Right atrium auricular region (tissue), 2 donors: Measurements from ENCODE around the gene PMIS2. TPM values are rescaled to one million over a fixed set of nuclear protein-coding genes. Genes with fewer than 3 reads are reported as not detected.

Source experiments
- DNase-seq: peaks from one replicate; pipeline ENCODE4 v3.0.0-alpha.2; 2019; ENCODE audit warnings: low spot score
- H3K27ac ChIP-seq, 2 donors: fragments of 200-600 bp; sonication (generic); 1 replicate in 1 of 2; 2 replicates in 1 of 2; pipeline ENCODE4 v1.5.1; 2016 to 2019
- H3K27me3 ChIP-seq, 2 donors: fragments of 200-600 bp; sonication (generic); one replicate each; pipeline versions ENCODE4 v1.5.1 to v1.6.0; 2017 to 2019
- H3K36me3 ChIP-seq: fragments of 200-600 bp; sonication (generic); one replicate; pipeline ENCODE4 v1.5.1; 2016
- H3K4me1 ChIP-seq, 2 donors: fragments of 200-600 bp; sonication (generic); one replicate each; pipeline versions ENCODE4 v1.5.1 to v1.6.0; 2017 to 2019
- H3K4me3 ChIP-seq, 2 donors: fragments of 200-600 bp; sonication (generic); 1 replicate in 1 of 2; 2 replicates in 1 of 2; pipeline ENCODE4 v1.5.1; 2017 to 2019; ENCODE audit warnings: mild to moderate bottlenecking in 1 of 2, moderate library complexity in 1 of 2
- H3K9me3 ChIP-seq, 2 donors: fragments of 200-600 bp; sonication (generic); one replicate each; pipeline ENCODE4 v1.5.1; 2019
- total RNA-seq, 2 donors: library from RNA; depleted of rRNA; stranded (reverse); fragments of >200 nt; gene quantifications; one replicate each; pipeline ENCODE4 v1.1.0, GENCODE V29; 2016
- TF ChIP-seq, protein P1 (sequence below), 2 donors: fragments of 200-600 bp; sonication (generic); IDR thresholded peaks; one replicate each; pipeline ENCODE4 v1.5.1; 2019; ENCODE audit warnings: antibody characterized with exemption in 2 of 2

The PMIS2 gene
- total RNA-seq, 2 donors from 2014 or later, result not detected

DNA sequence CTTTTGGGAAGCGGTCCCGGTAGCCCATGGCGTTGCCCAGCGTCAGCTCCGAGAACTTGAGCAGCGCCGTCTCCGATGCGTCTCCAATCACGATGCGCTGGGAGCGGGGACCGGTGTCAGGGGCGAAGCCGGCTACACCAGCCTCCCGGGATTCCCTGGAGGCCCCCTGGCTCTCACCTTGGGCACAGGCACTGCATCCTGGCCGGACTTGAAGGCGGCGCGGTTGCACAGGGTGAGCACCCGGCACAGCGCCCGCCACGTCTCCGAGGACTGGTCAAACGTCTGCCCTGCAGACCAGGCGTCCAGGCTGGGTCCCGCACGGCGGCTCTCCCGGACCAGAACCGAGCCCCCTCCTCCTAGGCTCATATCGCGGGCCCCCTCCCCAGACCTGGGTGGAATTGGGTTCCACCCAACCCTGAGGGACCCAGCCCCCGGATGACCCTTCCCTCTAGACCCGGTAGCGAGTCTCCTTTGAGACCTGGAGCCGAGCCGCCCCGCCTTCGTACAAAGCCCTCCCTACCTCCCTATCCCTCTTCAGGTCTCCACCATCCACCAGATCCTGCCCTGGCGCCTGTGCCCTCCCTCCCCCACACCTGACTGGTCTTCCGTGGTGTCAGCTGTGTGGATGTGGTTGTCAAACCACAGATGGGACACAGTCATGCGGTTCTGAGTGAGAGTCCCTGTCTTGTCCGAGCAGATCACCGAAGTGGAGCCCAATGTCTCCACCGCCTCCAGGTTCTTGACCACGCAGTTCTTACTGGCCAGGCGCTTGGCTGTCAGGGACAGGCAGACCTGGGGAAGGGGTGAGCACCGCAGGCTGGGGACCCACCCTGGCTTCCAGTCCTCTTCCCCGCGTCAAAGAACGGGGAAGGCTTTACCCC is 27.3 kb upstream of the PMIS2 start:
- no peak for DNase-seq
- Histone ChIP-seq H3K9me3 (no peaks in the 10 kb centered on the region), H3K27ac (no peak overlapping the region), H3K4me3 (peak overlapping the region in 1 of 2 donors; percentile 48), H3K27me3 (peaks cover 0 to 9% of the 10 kb centered on the region in 2 donors), H3K4me1 (peaks cover 0 to 14% of the 10 kb centered on the region in 2 donors), H3K36me3 (no peaks in the 10 kb centered on the region)
- TF ChIP-seq, protein P1, sequence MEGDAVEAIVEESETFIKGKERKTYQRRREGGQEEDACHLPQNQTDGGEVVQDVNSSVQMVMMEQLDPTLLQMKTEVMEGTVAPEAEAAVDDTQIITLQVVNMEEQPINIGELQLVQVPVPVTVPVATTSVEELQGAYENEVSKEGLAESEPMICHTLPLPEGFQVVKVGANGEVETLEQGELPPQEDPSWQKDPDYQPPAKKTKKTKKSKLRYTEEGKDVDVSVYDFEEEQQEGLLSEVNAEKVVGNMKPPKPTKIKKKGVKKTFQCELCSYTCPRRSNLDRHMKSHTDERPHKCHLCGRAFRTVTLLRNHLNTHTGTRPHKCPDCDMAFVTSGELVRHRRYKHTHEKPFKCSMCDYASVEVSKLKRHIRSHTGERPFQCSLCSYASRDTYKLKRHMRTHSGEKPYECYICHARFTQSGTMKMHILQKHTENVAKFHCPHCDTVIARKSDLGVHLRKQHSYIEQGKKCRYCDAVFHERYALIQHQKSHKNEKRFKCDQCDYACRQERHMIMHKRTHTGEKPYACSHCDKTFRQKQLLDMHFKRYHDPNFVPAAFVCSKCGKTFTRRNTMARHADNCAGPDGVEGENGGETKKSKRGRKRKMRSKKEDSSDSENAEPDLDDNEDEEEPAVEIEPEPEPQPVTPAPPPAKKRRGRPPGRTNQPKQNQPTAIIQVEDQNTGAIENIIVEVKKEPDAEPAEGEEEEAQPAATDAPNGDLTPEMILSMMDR (IDR thresholded peaks at IDR 0.05), result no peak

DNA sequence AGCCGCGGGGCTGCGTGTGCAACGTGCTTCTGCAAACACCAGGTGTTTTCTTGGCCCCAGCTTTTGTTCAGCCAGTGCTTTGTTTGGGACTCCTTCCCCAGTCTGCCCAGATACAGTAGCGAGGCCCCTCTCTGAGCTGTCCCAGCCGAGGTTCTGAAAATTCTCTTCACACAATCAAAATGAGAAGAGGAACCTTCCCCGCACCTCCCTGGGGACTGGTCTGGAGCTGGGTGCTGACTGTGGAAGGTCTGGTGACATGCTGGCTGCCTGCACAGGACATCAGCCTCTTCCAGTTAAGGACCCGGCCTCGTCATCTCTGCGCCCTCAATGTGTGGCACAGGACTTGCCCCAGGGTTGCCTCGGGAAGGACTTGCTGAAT is 26.7 kb upstream of the PMIS2 start:
- DNase-seq, result no peak

DNA sequence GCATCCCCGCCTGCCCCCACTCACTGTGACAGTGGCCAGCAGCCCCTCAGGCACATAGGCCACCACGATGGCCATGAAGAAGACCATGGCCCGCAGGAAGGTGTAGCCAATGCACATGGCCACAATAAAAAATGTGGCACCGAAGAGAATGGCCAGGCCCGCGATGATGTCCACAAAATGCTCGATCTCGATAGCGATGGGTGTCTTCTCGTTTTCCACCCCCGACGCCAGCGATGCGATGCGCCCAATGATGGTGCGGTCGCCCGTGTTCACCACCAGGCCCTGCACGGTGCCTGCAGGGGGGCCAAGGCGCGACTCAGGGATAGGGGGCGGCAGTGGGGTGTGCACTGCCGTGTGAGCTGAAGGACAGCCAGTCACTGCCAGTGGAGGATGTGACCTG is 26.2 kb upstream of the PMIS2 start:
- Histone ChIP-seq H3K4me3 (no peak overlapping the region), H3K27me3 (peaks cover 0 to 9% of the 10 kb centered on the region in 2 donors), H3K9me3 (no peaks in the 10 kb centered on the region), H3K27ac (no peak overlapping the region), H3K36me3 (no peaks in the 10 kb centered on the region), H3K4me1 (peaks cover 0 to 14% of the 10 kb centered on the region in 2 donors)
- DNase-seq, result no peak
- TF ChIP-seq, protein P1 (IDR thresholded peaks at IDR 0.05), result no peak

More for the DNA sequence above, 26.7 kb upstream of the PMIS2 start:
- H3K27ac ChIP-seq, result no peak overlapping the region
- H3K27me3 ChIP-seq, result peaks cover 0 to 9% of the 10 kb centered on the region in 2 donors
- no peaks in the 10 kb centered on the region for H3K9me3 ChIP-seq
- TF ChIP-seq, protein P1 (IDR thresholded peaks at IDR 0.05), result no peak
- no peaks in the 10 kb centered on the region for H3K36me3 ChIP-seq
- no peak overlapping the region for H3K4me3 ChIP-seq
- H3K4me1 ChIP-seq, result peaks cover 0 to 14% of the 10 kb centered on the region in 2 donors

DNA sequence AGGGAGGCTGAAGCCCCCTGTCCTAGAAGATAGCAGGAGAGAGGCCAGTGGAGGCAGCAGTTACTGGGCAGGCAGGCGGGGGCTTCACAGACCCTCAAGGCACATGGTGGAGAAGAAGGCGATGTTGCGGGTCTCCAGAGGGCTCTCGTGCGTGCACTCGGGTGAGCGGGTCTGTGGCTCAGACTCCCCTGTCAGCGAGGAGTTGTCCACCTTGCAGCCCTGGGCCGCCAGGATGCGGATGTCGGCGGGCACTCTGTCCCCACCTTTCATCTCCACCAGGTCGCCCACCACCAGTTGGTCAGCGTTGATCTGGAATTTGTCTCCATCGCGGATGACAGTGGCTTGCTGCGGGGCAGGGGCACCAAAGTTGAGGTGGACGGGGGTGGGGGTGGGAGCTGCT is 25.7 kb upstream of the PMIS2 start:
- TF ChIP-seq, protein P1 (IDR thresholded peaks at IDR 0.05), result no peak
- no peak for DNase-seq
- Histone ChIP-seq H3K9me3 (no peaks in the 10 kb centered on the region), H3K4me1 (peaks cover 0 to 14% of the 10 kb centered on the region in 2 donors), H3K27me3 (peaks cover 0 to 9% of the 10 kb centered on the region in 2 donors), H3K27ac (no peak overlapping the region), H3K4me3 (no peak overlapping the region), H3K36me3 (no peaks in the 10 kb centered on the region)

DNA sequence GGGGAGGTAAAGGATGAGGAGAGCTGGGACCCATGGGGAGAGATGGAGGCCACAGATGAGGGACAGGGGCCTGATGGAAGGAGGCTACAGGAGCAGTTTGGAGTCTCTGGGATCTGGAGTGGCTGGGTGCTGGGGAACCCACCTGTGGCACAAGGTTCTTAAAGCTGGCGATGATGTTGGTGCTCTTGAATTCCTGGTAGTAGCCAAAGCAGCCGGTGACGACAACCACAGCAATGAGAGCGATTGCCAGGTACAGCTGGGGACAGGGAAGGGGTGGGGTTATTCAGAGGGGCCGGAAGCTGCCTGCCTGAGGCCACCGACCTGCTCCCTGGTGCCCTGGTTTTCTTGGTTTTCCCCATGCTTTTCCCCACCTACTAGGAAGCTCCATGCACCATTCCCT is 25.3 kb upstream of the PMIS2 start:
- no peaks in the 10 kb centered on the region for H3K36me3 ChIP-seq
- no peak for DNase-seq
- H3K9me3 ChIP-seq, result no peaks in the 10 kb centered on the region
- TF ChIP-seq, protein P1 (IDR thresholded peaks at IDR 0.05), result no peak
- H3K4me1 ChIP-seq, result peaks cover 0 to 14% of the 10 kb centered on the region in 2 donors
- H3K4me3 ChIP-seq, result no peak overlapping the region
- H3K27ac ChIP-seq, result no peak overlapping the region
- peaks cover 0 to 9% of the 10 kb centered on the region in 2 donors for H3K27me3 ChIP-seq
